Thoracic aorta (tissue), 2 donors: ENCODE data around the gene DCLK2. TPM values are rescaled to one million over a fixed set of nuclear protein-coding genes. Genes with fewer than 3 reads are reported as not detected.
A peak's percentile ranks its signal among the peaks of the same experiment; 100 is the strongest.

ENCODE experiments used
- ATAC-seq: fragments of 150-250 bp; one replicate; pipeline ENCODE4 v1.8.0; 2017; ENCODE audit warnings: low read depth; ENCODE audit not compliant: insufficient number of reproducible peaks, low FRiP score
- DNase-seq: peaks from one replicate; pipeline ENCODE4 v3.0.0-alpha.2; 2020; ENCODE audit warnings: low spot score
- H3K27ac ChIP-seq, 2 donors: fragments of 200-600 bp; sonication (generic); 1 replicate in 1 of 2; 2 replicates in 1 of 2; pipeline ENCODE4 v1.5.1; 2016; ENCODE audit warnings: mild to moderate bottlenecking in 2 of 2, moderate library complexity in 2 of 2
- H3K27me3 ChIP-seq: fragments of 200-600 bp; sonication (generic); replicated peaks from 2 replicates; pipeline ENCODE4 v1.6.0; 2016; ENCODE audit warnings: mild to moderate bottlenecking; ENCODE audit not compliant: insufficient read depth
- H3K36me3 ChIP-seq: fragments of 200-600 bp; sonication (generic); one replicate; pipeline ENCODE4 v1.5.1; 2016
- H3K4me1 ChIP-seq, 2 donors: fragments of 200-600 bp; sonication (generic); 1 replicate in 1 of 2; 2 replicates in 1 of 2; pipeline versions ENCODE4 v1.5.1 to v1.6.0; 2016; ENCODE audit warnings: low read depth in 2 of 2, mild to moderate bottlenecking in 1 of 2; ENCODE audit not compliant: control insufficient read depth in 1 of 2
- H3K4me3 ChIP-seq: fragments of 200-600 bp; sonication (generic); 2 replicates; pipeline ENCODE4 v1.5.1; 2016; ENCODE audit warnings: mild to moderate bottlenecking
- H3K9me3 ChIP-seq: fragments of 200-600 bp; sonication (generic); 2 replicates; pipeline ENCODE4 v1.5.1; 2016
- CTCF ChIP-seq: fragments of 200-600 bp; sonication (generic); IDR thresholded peaks from one replicate; pipeline ENCODE4 v1.5.1; 2019; ENCODE audit warnings: antibody characterized with exemption
- total RNA-seq, 2 donors: library from RNA; depleted of rRNA; stranded (reverse); fragments of >200 nt; gene quantifications; one replicate each; pipeline versions ENCODE4 v1.1.0 to v1.2.3, GENCODE V29; 2016

Gene DCLK2
- total RNA-seq, 2 donors from 2014 or later: 18.3 to 32.2 TPM

GRCh38 chr4:150114641-150115040 is 36.4 kb downstream of the DCLK2 start:
- Histone ChIP-seq H3K4me3 (no peak overlapping the region), H3K27ac (no peak overlapping the region), H3K9me3 (peaks cover 6% of the 10 kb centered on the region), H3K36me3 (no peaks in the 10 kb centered on the region), H3K4me1 (peaks cover 24 to 53% of the 10 kb centered on the region in 2 donors), H3K27me3 (no peaks in the 10 kb centered on the region)
- no peak for DNase-seq
- no peak for ATAC-seq
- no peak for TF ChIP-seq CTCF

- Histone ChIP-seq H3K9me3 (peaks cover 6% of the 10 kb centered on the region), H3K4me3 (no peak overlapping the region), H3K27ac (peak overlapping the region; percentile 8 to 24), H3K27me3 (no peaks in the 10 kb centered on the region), H3K36me3 (no peaks in the 10 kb centered on the region), H3K4me1 (peaks cover 32 to 61% of the 10 kb centered on the region in 2 donors)
- no peak for ATAC-seq
- DNase-seq: no peak
- TF ChIP-seq CTCF: no peak
These were observed 37.6 kb downstream of the DCLK2 start for GRCh38 chr4:150115851-150116250.

- ATAC-seq (peak; percentile 27), DNase-seq (no peak)
- Histone ChIP-seq H3K9me3 (peaks cover 6% of the 10 kb centered on the region), H3K27ac (peak overlapping the region; percentile 8 to 62), H3K4me3 (peak overlapping the region; percentile 16), H3K36me3 (no peaks in the 10 kb centered on the region), H3K27me3 (no peaks in the 10 kb centered on the region), H3K4me1 (peaks cover 32 to 61% of the 10 kb centered on the region in 2 donors)
- TF ChIP-seq CTCF: no peak
These were observed 38.3 kb downstream of the DCLK2 start for GRCh38 chr4:150116506-150116905.

GRCh38 chr4:150117094-150117493 is 38.8 kb downstream of the DCLK2 start:
- DNase-seq (no peak), ATAC-seq (no peak)
- H3K36me3 ChIP-seq: no peaks in the 10 kb centered on the region
- peak overlapping the region; percentile 10 to 62 for H3K27ac ChIP-seq
- peak overlapping the region; percentile 16 for H3K4me3 ChIP-seq
- H3K27me3 ChIP-seq: no peaks in the 10 kb centered on the region
- no peak for TF ChIP-seq CTCF
- H3K4me1 ChIP-seq: peaks cover 32 to 60% of the 10 kb centered on the region in 2 donors
- H3K9me3 ChIP-seq: peaks cover 10% of the 10 kb centered on the region

- DNase-seq (no peak), ATAC-seq (no peak)
- TF ChIP-seq CTCF: no peak
- Histone ChIP-seq H3K4me3 (no peak overlapping the region), H3K36me3 (no peaks in the 10 kb centered on the region), H3K4me1 (peaks cover 32 to 56% of the 10 kb centered on the region in 2 donors), H3K27ac (peak overlapping the region; percentile 10 to 62), H3K27me3 (no peaks in the 10 kb centered on the region), H3K9me3 (peaks cover 11% of the 10 kb centered on the region)
These were observed 39.4 kb downstream of the DCLK2 start for GRCh38 chr4:150117629-150118028.
